ENCODE results near the gene DEAF1. TPM values are rescaled to one million over a fixed set of nuclear protein-coding genes. Genes with fewer than 3 reads are reported as not detected.

DEAF1 gene
- total RNA-seq, 2 experiments from 2014 or later = 68.4 to 79.6 TPM

GRCh38 chr11:637593-638521 is 57.2 kb downstream of the DEAF1 start:
- Histone ChIP-seq H3K27me3 (ENCODE audit: control insufficient read depth in 1 of 2, insufficient read depth in 2 of 2, low read length in 2 of 2) (peaks cover 29 to 32% of the 10 kb centered on the region in 2 experiments), H3K4me1 (ENCODE audit: insufficient read depth, low read length) (peaks cover 33% of the 10 kb centered on the region), H3K27ac (ENCODE audit: low read depth in 1 of 2, low read length in 2 of 2) (no peak overlapping the region), H3K4me3 (ENCODE audit: low read length) (no peak overlapping the region), H3K9me3 (ENCODE audit: control insufficient read depth in 1 of 2, insufficient read depth in 1 of 2, low read length in 2 of 2) (peaks cover 0 to 23% of the 10 kb centered on the region in 2 experiments), H3K36me3 (ENCODE audit: insufficient read depth, low read length) (no peaks in the 10 kb centered on the region)
- Mint-ChIP-seq H3K4me1 (ENCODE audit: low read depth) (peaks cover 12% of the 10 kb centered on the region), H3K36me3 (ENCODE audit: low read depth) (no peaks in the 10 kb centered on the region), H3K27me3 (peaks cover 43% of the 10 kb centered on the region), H3K4me3 (peak overlapping the region; percentile 7), H3K27ac (no peak overlapping the region), H3K9me3 (no peaks in the 10 kb centered on the region)
- ATAC-seq (ENCODE audit: poor library complexity) (no peak), DNase-seq (no peak)
- intact Hi-C loops (cut with DNase I, micrococcal nuclease) = no loop called here
- ChIA-PET POLR2A (no interaction called here), CTCF (no interaction called here)
- TF ChIP-seq, protein P1, sequence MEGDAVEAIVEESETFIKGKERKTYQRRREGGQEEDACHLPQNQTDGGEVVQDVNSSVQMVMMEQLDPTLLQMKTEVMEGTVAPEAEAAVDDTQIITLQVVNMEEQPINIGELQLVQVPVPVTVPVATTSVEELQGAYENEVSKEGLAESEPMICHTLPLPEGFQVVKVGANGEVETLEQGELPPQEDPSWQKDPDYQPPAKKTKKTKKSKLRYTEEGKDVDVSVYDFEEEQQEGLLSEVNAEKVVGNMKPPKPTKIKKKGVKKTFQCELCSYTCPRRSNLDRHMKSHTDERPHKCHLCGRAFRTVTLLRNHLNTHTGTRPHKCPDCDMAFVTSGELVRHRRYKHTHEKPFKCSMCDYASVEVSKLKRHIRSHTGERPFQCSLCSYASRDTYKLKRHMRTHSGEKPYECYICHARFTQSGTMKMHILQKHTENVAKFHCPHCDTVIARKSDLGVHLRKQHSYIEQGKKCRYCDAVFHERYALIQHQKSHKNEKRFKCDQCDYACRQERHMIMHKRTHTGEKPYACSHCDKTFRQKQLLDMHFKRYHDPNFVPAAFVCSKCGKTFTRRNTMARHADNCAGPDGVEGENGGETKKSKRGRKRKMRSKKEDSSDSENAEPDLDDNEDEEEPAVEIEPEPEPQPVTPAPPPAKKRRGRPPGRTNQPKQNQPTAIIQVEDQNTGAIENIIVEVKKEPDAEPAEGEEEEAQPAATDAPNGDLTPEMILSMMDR (IDR thresholded peaks at IDR 0.05) = no peak

GRCh38 chr11:637333-637592 is 57.8 kb downstream of the DEAF1 start:
- no peak overlapping the region for H3K4me3 Mint-ChIP-seq
- intact Hi-C loops (cut with DNase I, micrococcal nuclease) = no loop called here
- CTCF ChIA-PET = no interaction called here
- peaks cover 33% of the 10 kb centered on the region for H3K4me1 ChIP-seq (ENCODE audit: insufficient read depth, low read length)
- TF ChIP-seq, protein P1 (IDR thresholded peaks at IDR 0.05) = no peak
- H3K27me3 ChIP-seq (ENCODE audit: control insufficient read depth in 1 of 2, insufficient read depth in 2 of 2, low read length in 2 of 2) = peaks cover 29 to 32% of the 10 kb centered on the region in 2 experiments
- ATAC-seq (ENCODE audit: poor library complexity) (no peak), DNase-seq (no peak)
- H3K36me3 Mint-ChIP-seq (ENCODE audit: low read depth) = no peaks in the 10 kb centered on the region
- no peak overlapping the region for H3K27ac ChIP-seq (ENCODE audit: low read depth in 1 of 2, low read length in 2 of 2)
- POLR2A ChIA-PET = no interaction called here
- peaks cover 0 to 23% of the 10 kb centered on the region in 2 experiments for H3K9me3 ChIP-seq (ENCODE audit: control insufficient read depth in 1 of 2, insufficient read depth in 1 of 2, low read length in 2 of 2)
- H3K9me3 Mint-ChIP-seq = no peaks in the 10 kb centered on the region
- H3K4me3 ChIP-seq (ENCODE audit: low read length) = no peak overlapping the region
- peaks cover 12% of the 10 kb centered on the region for H3K4me1 Mint-ChIP-seq (ENCODE audit: low read depth)
- no peak overlapping the region for H3K27ac Mint-ChIP-seq
- H3K27me3 Mint-ChIP-seq = peaks cover 48% of the 10 kb centered on the region
- no peaks in the 10 kb centered on the region for H3K36me3 ChIP-seq (ENCODE audit: insufficient read depth, low read length)

- no peaks in the 10 kb centered on the region for H3K36me3 ChIP-seq (ENCODE audit: insufficient read depth, low read length)
- TF ChIP-seq, protein P1 (IDR thresholded peaks at IDR 0.05) = no peak
- ChIA-PET POLR2A (interaction anchor here (1.0 kb wide), 2 partner anchors 58 to 112 kb away, joined by 3 read pairs; partner anchors contain the start of gene DEAF1), CTCF (no interaction called here)
- Mint-ChIP-seq H3K4me1 (ENCODE audit: low read depth) (peaks cover 12% of the 10 kb centered on the region), H3K36me3 (ENCODE audit: low read depth) (no peaks in the 10 kb centered on the region), H3K4me3 (peak within 1 kb of the TSS; percentile 7), H3K9me3 (no peaks in the 10 kb centered on the region), H3K27me3 (peaks cover 48% of the 10 kb centered on the region), H3K27ac (no peak within 1 kb of the TSS)
- peaks cover 29 to 32% of the 10 kb centered on the region in 2 experiments for H3K27me3 ChIP-seq (ENCODE audit: control insufficient read depth in 1 of 2, insufficient read depth in 2 of 2, low read length in 2 of 2)
- no peak within 1 kb of the TSS for H3K27ac ChIP-seq (ENCODE audit: low read depth in 1 of 2, low read length in 2 of 2)
- H3K4me3 ChIP-seq (ENCODE audit: low read length) = no peak within 1 kb of the TSS
- H3K4me1 ChIP-seq (ENCODE audit: insufficient read depth, low read length) = peaks cover 33% of the 10 kb centered on the region
- no peak for DNase-seq
- no peak for ATAC-seq (ENCODE audit: poor library complexity)
- peaks cover 0 to 23% of the 10 kb centered on the region in 2 experiments for H3K9me3 ChIP-seq (ENCODE audit: control insufficient read depth in 1 of 2, insufficient read depth in 1 of 2, low read length in 2 of 2)
- intact Hi-C loops (cut with DNase I, micrococcal nuclease) = no loop called here
Observed at GRCh38 chr11:636511-637332, 58.3 kb downstream of the DEAF1 start, which contains the start of gene DRD4. TSS of gene DRD4 (plus strand) at chr11:637269. CDS start at chr11:637305, 36 bp downstream.

Data from CD4-positive, alpha-beta T cell (primary cell).